NCI-H82 treated with DMSO at 0.1 percent for 48 hours (cell line): ENCODE data around the gene NMNAT3.
"Not testable (repeated sequence)": the region's sequence is repeated elsewhere in the genome, so short reads cannot be mapped to it uniquely, and the experiment has no call there.

Source experiments
- DNase-seq: peaks from one replicate; lab custom pipeline; 2025; ENCODE audit not compliant: unreplicated experiment; lab: John Stamatoyannopoulos, UW

Gene NMNAT3

DNA sequence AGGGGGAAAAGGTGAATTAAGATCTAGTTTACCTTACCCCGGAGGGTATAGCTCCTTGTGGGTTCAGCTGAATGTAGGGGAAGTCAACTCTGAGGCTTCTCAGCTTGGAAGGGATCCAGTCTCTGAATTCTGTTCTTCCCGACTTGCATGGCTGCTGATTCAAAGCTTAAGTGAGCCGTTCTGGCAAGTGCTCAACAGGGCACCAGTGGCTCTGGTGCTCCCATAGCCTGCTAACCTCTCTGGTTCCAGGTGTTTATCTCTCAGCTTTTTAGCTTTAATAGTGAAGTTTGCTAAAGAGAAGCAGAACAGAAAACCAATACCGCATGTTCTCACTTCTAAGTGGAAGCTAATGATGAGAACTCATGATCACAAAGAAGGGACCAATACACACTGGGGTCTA is 92.0 kb downstream of the NMNAT3 start:
- no peak for DNase-seq

DNA sequence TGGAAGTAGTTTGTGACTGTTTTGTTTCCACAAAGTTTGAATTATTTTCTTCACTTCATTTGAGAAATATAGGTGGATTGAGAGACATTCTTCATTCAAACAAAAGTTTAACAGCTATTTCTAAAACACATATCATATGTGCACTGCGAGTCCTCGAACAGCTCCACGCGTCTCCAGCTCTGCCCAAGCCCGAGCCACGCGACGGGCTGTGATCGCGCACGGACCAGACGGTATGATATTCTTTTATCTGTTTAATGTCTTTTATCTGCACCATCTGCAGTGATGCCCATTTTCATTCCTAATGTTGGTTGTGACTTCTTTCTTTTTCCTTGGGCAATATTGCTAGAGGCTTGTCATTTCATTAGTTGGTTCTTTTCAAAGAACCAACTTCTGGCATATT is 94.1 kb downstream of the NMNAT3 start:
- not testable (repeated sequence) for DNase-seq

DNA sequence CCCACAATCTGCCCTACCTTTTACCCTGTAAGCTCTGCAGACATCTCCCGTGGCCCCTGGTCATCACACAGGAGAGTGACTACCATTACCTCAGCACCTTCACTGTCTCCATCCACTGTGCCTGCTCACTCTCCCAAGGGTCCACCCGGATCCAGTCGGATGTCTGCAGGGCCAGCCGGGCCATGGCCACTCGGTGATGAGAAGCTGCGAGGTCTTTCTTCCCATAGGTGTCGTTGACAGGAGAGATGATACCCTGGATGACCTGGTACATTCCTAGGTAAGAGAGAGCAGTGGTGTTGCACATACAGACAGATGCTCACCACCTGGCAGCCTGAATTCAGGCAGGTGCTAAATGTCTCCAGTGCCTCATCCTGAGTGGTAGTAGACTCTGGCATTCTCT is 99.0 kb downstream of the NMNAT3 start:
- DNase-seq = no peak

DNA sequence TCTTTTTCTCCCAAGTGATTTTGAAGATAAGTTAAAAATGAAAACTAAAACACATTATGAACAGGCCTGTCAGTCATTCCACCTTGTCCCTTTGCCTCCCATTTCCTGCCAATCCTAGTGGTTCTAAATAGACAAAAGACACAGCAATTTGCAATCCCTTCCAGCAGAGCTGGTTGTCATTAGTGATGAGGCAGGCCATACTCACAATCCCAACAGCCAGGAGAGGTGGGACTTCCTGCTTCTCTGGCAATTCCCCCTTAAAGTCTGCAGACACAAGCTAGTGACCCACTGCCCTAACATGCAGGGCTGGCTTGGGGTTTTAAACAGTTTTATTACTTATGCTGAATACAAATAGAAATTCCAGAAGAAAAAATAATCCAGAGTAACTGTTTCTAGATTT is 99.9 kb downstream of the NMNAT3 start:
- DNase-seq = no peak

DNA sequence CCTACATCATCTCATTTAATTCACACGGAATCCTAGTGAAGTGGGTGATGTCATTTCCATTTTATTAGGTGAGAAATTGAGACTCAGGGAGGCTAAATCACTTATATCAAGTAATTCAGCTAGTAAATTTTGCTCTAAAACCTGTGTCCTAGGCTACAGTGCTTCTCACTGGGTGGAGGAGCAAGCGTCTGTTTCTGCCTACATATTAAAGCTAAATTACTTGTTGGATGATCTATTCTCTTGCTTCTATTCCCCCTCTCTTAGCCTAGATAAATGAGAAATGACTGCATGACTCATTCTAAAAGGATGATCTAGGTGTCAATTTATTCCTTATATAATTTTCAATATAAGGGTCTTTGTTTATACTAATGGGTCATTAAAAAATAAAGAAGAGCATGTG is 100.4 kb downstream of the NMNAT3 start:
- DNase-seq = no peak

DNA sequence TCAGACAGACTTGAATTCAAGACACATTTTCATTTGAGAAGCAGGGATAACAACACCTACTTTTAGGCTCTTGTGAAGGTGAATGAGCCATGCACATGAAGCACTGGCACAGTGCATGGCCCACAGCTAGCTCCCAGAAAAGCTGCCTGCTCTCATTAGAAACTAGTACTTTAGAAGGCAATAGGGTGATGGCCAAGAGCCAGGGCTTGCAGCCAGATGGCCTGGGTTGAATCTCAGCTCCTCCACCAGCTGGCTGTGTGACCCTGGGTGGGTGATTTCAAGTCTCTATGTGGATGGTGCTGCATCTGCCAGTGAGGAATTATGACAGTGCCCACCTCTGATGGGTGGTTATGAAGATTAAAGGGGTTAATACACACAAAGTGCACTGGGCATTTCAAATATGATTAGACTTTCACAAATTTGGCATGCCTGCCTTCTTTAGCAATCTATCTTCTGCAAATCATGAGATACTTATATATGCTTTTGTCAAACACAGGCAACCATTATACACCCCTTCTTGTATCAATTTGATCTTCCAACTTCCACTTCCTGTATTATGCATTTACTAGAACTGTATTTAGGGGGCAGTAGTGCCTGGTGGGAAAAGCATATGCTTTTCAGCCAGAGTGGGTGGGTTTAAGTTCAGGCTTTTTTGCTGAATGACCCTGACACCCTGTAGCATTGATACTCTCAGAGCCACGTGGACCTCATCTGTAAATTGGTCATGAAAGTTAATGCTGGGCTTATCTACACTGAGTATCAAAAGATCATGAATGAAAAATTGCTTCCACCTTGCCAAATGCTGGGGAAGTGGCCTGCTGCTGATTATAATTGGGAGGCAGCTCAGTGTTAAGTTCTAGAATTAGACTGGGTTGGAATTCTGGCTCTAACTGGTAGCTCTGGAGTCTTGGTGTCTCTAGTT is 103.5 kb downstream of the NMNAT3 start:
- peak; percentile 24 for DNase-seq

DNA sequence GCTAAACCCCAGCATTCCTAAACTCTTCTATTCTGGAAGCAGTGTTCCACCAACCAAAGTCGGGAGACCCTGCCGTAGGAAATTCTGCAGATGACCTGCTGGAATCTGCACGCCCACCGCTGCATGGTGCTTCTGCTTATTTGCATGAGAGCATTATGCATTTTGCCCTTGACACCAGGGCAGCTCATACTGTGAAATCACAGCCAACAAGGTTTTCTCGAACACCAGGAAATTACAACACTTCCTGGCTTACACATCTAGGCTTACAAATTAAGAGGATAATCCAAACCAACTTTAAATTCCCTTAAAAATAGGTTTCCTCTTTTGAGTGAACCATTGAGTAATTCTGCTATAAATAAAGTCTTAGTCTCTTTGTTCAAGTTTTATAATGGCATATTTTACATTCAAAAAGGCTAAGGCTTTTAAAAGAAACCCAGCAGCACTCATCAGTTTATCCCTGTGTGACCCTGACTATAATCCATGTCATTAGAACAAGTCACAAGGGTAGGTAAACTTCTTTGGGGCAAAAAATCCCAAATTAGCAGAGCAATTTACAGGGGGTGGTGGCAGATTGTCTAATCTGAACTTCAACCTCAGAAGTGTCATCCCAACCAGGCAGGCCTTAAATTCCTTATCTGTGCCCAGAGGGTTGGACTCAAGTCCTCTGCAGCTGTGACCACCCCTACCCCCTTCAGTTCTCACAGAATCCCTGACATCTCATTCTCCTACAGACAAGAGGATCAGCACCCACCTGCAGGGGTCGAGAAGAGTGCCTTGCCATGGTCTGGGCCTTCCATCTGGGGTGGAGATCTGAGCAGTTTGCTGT is 104.7 kb downstream of the NMNAT3 start:
- no peak for DNase-seq

DNA sequence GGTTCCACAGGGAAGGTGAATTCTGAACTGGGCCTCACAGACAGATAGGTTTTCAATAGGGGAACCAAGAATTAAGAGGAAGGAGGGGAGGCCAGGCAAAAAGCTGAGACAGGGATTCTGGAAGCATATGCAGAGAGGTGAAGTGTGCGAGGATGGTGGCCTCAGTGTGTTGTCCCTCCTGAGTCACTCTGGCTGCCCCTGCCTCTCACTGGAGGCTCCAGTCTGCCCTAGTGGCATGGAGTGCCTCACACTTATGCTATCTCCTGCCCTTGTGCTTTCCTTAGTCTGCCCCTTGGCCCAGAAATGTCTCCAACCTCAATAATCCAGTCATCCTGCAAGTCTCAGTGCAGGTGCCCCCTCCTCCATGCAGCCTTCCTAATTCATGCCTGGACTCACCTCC is 106.1 kb downstream of the NMNAT3 start:
- no peak for DNase-seq

DNA sequence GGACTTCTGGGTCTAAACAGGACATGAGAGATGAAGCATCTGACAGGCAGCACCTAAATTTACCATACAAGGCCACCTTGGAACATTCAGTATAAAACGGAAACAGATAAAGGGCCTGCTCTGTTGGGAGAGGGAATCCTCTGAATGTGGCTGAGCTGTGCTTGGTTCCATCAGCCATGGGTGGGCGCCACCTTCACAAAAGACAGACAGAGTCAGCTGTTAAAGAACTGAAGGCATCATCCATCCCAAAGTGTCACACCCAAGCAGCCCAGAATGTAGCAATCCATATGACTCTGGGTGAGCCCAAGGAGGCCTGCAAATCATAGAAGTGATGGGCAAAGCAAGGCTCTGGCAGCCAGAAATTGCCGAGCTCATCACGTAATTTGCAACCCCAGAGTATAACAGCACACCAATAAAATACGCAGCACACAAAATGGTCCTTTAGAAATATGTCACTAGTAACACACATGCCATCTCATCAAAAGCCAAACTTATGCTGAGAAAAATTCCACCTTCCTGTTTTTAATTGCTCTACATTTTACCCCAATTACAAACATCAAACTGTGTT is 113.4 kb downstream of the NMNAT3 start:
- peak; percentile 9 for DNase-seq

DNA sequence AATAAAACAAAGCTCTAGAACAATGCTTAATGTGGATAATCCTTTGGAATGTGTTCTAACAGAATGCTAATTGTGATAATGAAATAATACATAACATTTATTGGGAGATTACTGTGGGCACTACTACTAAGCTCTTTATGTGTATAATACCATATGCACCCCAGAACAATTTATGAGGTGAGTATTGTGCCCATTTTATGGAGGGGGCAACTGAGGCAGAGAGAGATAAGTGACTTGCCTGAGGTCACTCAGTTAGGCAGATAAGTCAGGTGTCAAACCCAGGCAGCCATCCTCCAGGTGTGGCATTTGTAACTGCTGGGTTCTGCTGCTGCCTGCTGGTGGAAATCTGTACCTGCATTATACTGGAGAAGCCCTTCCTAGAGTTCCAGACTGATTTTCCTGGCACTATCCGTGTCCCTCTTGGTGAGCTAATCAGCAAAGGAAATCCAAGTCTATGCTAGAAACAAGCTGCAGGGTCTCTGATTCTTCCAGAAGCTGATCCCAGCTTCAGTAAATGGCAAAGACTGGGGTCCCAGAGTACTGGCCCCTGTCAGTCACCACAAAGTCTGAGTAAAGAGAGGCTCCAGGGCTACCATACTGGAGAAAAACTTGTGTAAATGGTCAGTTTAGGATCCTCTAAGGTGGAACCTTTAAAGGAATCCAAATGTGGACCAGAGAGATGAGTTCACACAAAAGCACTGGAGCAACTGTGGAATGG is 115.7 kb downstream of the NMNAT3 start:
- DNase-seq = peak; percentile 40

DNA sequence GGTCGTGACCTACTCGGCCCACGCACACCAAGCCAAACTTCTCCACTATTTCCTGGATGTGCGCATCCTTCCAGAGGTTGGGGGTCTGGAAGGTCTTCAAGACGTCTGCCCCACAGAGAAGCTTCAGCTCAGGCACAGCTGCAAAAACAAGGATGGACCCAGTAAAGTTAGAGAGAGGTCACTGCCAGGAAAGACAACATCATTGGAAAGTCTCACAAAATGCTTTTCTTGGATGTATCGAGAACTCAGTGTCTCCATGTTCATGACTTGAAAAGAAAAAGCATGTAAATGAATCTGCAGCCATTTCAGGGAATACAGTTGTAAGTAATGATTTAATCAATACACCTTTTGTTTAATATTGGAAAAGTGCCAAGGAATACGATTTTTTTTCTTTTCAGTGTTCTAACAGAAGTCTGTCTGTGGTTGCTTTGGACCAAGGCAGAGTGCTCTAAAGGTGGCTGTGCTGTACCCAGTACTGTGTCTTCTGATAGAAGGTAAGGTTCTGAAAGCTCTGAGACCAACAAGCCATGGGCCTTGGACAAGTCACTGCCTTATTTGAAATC is 116.4 kb downstream of the NMNAT3 start:
- DNase-seq = no peak

DNA sequence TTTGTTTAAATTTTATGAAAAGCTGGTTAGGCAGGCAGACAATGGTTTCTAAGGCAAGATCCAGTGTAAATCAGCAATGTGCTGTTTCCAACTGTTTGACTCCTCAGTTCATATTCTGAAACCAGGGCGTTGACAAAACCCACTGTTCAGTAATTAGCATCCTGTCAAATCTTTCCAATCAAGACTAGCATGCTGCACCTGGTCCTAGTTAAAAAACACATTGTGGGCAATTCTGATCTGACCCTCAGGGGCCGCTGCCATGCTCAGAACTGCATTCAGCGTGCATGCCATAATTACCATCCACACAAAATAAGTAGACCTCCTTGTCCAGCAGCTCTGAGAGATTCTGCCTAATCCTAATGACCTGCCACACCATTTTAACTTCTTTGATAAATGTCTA is 117.4 kb downstream of the NMNAT3 start:
- DNase-seq = no peak

DNA sequence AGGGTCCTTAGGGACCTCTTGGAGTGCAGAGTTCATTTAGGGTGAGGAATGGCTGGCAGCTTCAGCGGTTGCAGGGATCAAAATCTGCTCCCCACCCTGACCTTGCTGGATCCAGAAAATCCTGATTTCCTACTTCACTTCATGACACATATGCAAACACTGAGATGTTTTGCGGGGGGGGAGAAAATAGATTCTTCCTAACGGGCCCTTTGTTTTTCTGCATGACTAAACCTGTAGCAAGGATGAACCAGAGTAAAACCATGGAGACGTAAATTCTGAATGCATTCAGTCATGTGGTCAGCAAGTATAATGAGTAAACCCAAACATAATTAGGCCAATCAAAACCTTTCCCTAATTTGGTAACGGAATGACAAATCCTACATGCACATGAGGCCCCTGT is 118.2 kb downstream of the NMNAT3 start:
- no peak for DNase-seq

DNA sequence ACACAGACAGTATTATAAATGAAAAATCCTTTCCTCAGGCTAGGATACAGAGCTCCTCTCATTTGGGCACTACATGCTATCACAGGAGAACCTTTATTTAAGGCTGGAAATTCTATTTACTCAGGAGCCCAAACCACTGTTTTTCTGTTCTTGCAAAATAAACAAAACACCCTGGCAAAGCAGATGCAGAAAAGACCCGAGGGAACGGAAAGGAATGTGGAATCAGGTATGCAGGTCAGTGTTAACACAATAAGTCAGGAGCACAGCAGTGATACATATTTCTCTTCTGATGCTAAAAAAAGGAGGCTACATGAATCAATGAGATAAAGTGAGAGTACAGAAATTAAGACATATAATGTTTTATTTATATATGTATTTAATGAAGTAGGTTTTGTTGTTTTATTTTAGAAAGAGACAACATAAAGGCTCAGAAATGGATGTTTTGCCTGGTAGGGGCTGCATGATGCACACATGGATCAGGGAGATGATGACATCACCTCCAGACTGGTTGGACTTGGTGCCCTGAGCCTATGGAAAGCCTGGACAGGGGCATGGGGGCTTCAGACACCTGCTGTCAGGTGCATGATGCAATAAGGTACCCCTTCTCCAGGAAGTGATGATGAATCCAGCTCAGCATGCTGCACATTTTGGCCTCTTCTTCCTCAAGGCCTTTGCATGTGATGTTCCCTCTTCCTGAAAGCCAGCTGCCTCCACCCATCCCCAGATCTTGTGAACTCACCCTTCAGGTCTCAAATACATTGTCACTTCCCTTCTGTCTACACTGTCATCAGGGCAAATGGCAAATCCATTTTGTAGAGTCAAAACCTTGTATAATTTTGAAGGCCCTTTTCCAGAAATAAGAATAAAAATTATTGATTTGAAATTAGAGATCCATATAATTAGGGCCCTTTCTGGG is 119.2 kb downstream of the NMNAT3 start:
- DNase-seq = no peak

DNA sequence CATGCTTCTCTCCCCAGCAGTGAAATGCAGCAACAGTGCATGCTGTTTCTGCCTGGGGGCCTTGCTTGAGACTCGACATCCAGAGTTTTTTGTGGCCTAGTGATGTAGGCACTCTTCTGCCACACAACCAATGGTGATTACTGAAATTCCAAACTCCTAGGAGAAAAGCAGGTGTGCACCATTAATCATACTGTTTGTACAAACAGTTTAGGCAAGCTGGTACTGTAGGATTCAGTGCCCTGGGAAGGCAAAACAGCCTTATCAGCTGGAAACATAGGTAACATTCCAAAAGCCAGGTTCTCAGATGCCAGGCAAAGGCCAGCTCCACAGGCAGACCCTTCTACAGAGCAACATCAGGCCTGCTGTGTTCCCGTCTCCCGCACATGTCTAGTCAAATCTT is 120.7 kb downstream of the NMNAT3 start:
- no peak for DNase-seq

DNA sequence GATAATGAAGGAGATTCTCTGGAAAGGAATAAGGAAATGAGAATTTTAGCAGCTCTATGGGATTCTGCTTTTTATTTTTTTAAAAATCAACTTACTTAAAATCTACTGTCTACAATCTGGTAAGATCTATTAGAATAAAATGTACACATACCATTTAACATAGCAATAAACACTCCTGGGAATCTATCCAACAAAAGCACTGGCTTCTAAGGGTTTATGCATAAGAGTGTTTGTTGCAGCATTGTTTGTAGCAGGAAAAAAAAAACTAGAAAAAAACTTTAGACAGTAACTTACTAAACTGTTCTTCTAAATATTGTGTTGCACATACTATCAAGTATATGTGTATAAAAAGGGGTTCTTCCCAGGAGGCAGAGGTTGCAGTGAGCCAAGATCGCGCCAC is 122.5 kb downstream of the NMNAT3 start:
- no peak for DNase-seq

DNA sequence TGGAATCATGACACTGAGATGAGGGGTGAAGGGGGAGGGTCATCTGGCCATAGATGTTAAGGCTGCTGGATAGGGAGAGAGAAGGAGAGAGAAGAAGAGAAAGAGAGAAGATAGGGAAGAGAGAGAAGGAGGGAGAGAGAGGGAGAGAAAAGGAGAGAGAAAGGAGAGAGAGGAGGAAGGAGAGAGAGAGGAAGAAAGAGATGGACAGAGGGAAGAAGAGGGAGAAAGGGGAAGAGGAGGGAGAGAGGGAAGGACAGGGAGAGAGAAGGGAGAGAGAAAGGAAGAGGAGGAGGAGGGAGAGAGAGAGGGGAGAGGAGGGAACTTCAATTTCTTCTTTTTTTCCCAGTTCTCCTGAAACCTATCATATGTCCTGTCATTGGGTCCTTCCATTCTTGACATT is 123.1 kb downstream of the NMNAT3 start:
- no peak for DNase-seq

DNA sequence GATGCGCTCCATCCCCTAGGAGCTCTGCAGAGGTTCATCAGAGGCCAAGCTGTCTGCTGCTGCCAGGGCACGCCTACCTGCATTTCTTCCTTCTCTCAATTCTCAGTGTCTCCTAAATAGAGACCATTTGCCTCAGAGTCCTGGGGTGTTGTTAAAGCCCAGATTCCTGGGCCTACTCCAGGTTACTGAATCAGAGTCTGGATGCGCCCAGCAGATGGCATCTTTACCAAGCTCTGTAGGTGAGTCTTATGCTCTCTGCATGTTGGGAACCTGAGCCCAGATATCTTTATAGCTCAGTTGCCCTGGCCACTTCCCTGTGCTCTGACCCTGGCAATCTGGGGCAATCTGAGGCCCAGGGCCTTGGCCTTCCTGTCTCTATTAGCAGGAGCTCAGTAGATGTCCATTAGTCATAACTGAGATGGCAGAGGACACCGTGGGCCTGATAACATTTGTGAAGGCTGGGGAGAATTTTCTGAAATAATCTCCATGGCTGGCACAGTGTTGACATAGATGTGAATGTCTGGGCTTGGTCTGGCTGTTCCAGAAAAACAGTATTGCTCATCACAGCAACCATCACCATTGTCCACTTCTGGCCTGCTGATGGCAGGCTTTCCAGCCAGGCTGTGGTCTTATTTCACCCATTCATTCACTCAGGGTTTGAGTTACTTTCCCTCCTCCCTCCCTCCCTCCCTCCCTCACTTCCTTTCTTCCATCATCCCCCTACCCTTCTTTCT is 125.0 kb downstream of the NMNAT3 start:
- DNase-seq = no peak

DNA sequence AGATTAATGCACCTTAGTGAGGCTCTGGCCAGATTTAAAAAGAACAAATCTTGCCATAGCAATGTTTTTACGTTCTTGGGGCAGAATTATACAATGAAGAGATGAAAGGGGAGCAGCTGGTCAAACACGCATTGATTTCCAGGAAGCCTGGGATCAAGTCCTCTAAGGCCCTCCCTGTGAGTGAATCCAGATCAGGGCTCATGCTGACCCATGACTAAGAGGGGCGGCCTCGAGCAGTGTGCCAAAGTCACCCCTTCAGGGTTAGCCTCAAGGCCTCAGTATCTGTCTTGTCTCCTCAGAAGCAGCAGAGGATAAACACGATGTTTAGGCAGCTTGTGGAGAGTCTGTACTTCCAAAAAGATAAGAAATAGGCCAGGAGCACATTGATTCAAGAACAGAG is 129.0 kb downstream of the NMNAT3 start:
- DNase-seq = no peak
